Measurements from ENCODE around the gene LCA5L. TPM values are rescaled to one million over a fixed set of nuclear protein-coding genes. Genes with fewer than 3 reads are reported as not detected.
A peak's percentile ranks its signal among the peaks of the same experiment; 100 is the strongest.

Gene LCA5L
- total and polyA plus RNA-seq, 2 of the 13 experiments (the other 11 are each of a cell fraction or from before 2014, with no cell fraction given) = 0.13 to 0.55 TPM

- TF ChIP-seq CHD2 (IDR thresholded peaks at IDR 0.05; ENCODE audit: low read depth, low read length) = no peak
- no peak for TF ChIP-seq ZNF576 (CRISPR knock-in tag; IDR thresholded peaks at IDR 0.05)
These were observed 64.6 kb downstream of the LCA5L start (continued) for GRCh38 chr21:39381009-39381408.

- Histone ChIP-seq H3K36me3 (replicated peaks in 1 of 2; ENCODE audit: control insufficient read depth in 1 of 2, insufficient read depth in 2 of 2, low read length in 2 of 2) (no peaks in the 10 kb centered on the region), H3K4me1 (ENCODE audit: insufficient read depth, low read length) (peaks cover 38% of the 10 kb centered on the region), H3K4me2 (ENCODE audit: low read depth, low read length) (peak overlapping the region; percentile 88), H3K27me3 (ENCODE audit: control insufficient read depth in 1 of 2, insufficient read depth in 2 of 2, low read length in 2 of 2) (no peaks in the 10 kb centered on the region; a peak in 1 of 5 replicates), H3K4me3 (replicated peaks in 1 of 3; ENCODE audit: insufficient read depth in 1 of 3, low read depth in 2 of 3, low read length in 3 of 3) (peak overlapping the region; percentile 82 to 97 (median 91)), H3K79me2 (ENCODE audit: insufficient read depth, low read length) (peaks cover 27% of the 10 kb centered on the region), H3K9me3 (ENCODE audit: low read length) (no peaks in the 10 kb centered on the region), H3K9ac (ENCODE audit: insufficient read depth, low read depth, low read length) (peak overlapping the region; percentile 82), H2AFZ (ENCODE audit: low read length) (peak overlapping the region; percentile 68), H4K20me1 (ENCODE audit: insufficient read depth, low read length) (no peaks in the 10 kb centered on the region), H3K27ac (ENCODE audit: extremely low read length, insufficient read depth, low read length) (peak overlapping the region; percentile 75)
- in situ Hi-C loops (cut with HindIII; ENCODE audit: extremely low pct_ligation_motif_present, low pct_unique_long_range_greater_than_20kb) = no loop called here
- peak; percentile 85 for DNase-seq (ENCODE audit: low spot score)
- BruUV-seq (replicated peaks) = no TSS peak
- ChIA-PET POLR2A (interaction anchor here (0.6 to 1.5 kb wide), 8 partner anchors 10 to 197 kb away, joined by 3 to 16 read pairs (median 6); partner anchors contain the start of genes BRWD1, HMGN1 and PSMG1), CTCF (ENCODE audit: low intra/inter-chr PET ratio, low total read pairs) (no interaction called here)
- peak; percentile 61 for FAIRE-seq
- ATAC-seq = peak; percentile 97
- WGBS (ENCODE audit: low lambda C conversion rate) = 2% methylated on average over 26 of the region's 65 CpGs
- intact Hi-C loops (cut with micrococcal nuclease; ENCODE audit: unreplicated experiment) = no loop called here
- no peak for TF ChIP-seq NCOR1 (IDR thresholded peaks at IDR 0.05; ENCODE audit: borderline replicate concordance, low read length)
- TF ChIP-seq GATA4 (IDR thresholded peaks at IDR 0.05; ENCODE audit: borderline replicate concordance, low read depth) = 0 out of 2 replicates have a peak, but pooled peaks have one; percentile 27
- peak; percentile 47; the same call in 1 of the 2 replicates for TF ChIP-seq ZNF710 (CRISPR knock-in tag; IDR thresholded peaks at IDR 0.05; ENCODE audit: borderline replicate concordance)
- 0 out of 2 replicates have a peak, but pooled peaks have one; percentile 75 for TF ChIP-seq ATF6 (CRISPR knock-in tag; conservative IDR thresholded peaks at IDR 0.05)
- 0 out of 2 replicates have a peak, but pooled peaks have one; percentile 21 for TF ChIP-seq DR1 (CRISPR knock-in tag; IDR thresholded peaks at IDR 0.05)
- TF ChIP-seq ZNF501 (CRISPR knock-in tag; IDR thresholded peaks at IDR 0.05) = peak; percentile 74; the same call in 1 of the 2 replicates
- TF ChIP-seq HOMEZ (CRISPR knock-in tag; IDR thresholded peaks at IDR 0.05; ENCODE audit: low read depth) = 0 out of 2 replicates have a peak, but pooled peaks have one; percentile 24
- TF ChIP-seq ZNF580 (CRISPR knock-in tag; IDR thresholded peaks at IDR 0.05; ENCODE audit: borderline replicate concordance, low read depth) = peak; percentile 47; the same call in 1 of the 2 replicates
- TF ChIP-seq MXD3 (CRISPR knock-in tag; IDR thresholded peaks at IDR 0.05) = peak; percentile 57; the same call in 1 of the 2 replicates
- no peak for TF ChIP-seq SRF (IDR thresholded peaks at IDR 0.05; ENCODE audit: low read depth, low read length)
These were observed 65.3 kb downstream of the LCA5L start for GRCh38 chr21:39379986-39380891.
